HG03442 (cell line): ENCODE measurements around the gene XAF1.
"Not testable (repeated sequence)": the region's sequence is repeated elsewhere in the genome, so short reads cannot be mapped to it uniquely, and the experiment has no call there.

Experiments
- ATAC-seq: cut with Tn5 transposase; IDR thresholded peaks from one replicate; pipeline ENCODE4 v1.9.1; 2021; ENCODE audit warnings: mild to moderate bottlenecking, moderate library complexity; ENCODE audit not compliant: unreplicated experiment

Gene XAF1

DNA sequence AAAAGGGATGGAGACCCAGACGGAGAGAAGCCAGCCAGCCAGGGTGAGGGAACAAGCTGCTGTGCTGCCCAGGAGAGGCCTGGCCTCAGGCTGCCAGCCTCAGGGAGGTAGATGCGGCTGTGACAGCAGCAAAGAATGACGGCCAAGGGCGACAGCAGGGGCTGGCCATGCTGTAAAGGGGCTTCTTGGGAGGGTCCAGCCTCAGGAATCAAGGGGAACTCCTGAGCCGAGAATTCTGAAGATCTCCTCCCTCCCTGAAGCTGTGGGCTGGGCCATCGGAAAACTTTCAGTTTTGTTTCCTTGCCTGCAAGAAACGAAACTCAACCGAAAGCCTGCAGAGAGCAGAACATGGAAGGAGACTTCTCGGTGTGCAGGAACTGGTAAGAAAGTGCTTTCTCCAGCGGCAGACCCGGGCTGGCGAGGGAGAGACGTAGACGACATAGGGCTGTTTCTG lies at the start of gene XAF1:
TSS of gene XAF1 (plus strand) at position 316 of the 454 bp plus-strand sequence. CDS start at position 349, 33 bp downstream.
- no peak for ATAC-seq

DNA sequence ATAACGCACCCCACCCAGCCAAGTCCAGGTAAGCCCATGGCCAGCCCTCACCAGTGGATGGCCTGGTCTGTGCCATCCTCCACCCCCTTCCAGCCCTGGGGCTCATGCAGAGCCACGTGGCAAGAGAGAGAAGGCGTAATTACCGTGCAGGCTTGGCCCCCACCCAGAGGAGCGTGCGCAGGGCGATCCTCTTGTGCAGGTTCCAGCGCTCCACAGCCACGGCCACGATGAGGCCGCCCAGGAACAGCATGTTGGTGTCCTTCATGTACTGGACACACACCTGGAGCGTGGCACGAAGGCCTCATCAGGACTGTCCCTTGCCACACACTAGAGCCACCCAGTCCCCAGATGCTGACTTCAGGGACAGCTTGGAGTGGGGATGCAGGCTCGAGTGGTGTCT lies 49.3 kb upstream of the XAF1 start:
- no peak for ATAC-seq

DNA sequence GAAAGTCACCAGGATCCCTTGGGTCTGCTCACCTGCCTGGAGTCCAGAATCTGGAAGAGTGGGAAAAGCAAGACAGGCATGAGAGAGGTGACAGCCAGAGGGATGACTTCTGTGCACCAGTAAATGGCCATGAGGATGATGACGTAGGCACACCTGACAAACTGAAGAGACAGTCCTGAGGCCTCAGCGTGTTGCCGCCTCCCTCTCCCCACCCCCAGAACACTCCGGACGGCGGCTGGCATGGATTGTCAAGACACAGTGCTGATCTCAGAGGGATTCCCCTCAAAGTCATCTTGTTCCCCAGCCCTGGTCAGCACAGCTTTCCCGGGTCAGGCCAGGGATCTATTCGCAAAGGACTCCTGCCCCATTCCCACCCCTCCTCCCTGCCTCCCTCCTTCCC lies 48.9 kb upstream of the XAF1 start:
- no peak for ATAC-seq

- ATAC-seq = no peak
Observed at GRCh38 chr17:6708357-6708961, 47.4 kb upstream of the XAF1 start.

- ATAC-seq = no peak
Observed at GRCh38 chr17:6710317-6710716, 45.5 kb upstream of the XAF1 start.

DNA sequence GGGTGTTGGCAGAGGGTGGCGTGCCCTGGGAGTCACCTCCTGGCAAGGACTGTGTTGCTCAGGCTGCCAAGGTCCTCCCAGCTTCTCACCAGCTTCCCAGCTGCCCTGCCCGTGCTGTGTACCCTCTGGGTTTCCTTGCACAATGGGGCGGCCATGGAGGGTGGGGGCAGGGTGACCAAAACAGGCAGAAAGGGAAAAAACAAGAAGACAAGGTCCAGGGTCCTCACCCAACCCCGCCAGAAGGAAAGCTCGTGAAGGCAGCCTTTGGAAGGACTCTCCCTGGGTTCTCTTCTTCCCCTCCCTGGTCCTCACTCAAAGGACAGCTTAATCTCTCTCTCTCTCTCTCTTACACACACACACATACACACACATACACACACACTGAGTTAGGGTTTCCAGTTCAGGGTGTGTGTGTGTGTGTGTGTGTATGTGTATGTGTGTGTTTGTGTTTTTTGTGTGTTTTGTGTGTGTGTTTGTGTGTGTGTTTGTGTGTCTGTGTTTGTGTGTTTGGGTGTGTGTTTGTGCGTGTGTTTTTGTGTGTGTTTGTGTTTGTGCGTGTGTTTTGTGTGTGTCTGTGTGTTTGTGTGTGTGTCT lies 44.7 kb upstream of the XAF1 start:
- no peak for ATAC-seq

DNA sequence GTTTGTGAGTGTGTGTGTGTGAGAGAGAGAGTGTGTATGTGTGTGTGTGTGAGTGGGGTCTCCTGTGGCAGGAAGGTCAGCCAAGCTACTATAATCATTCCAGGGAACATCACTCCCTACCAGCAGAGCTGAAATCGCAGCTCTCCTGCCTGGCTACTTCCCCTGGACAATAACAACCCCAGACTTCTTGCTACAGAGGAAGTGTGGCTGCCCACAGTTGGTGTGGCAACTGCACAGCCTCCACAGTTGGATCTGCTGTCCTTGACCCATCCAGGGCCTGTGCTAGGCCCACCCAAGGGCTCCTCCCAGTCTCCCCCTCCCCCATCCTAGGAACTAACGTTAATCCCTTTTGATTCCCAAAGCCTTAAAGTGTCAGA lies 44.2 kb upstream of the XAF1 start:
- no peak for ATAC-seq

DNA sequence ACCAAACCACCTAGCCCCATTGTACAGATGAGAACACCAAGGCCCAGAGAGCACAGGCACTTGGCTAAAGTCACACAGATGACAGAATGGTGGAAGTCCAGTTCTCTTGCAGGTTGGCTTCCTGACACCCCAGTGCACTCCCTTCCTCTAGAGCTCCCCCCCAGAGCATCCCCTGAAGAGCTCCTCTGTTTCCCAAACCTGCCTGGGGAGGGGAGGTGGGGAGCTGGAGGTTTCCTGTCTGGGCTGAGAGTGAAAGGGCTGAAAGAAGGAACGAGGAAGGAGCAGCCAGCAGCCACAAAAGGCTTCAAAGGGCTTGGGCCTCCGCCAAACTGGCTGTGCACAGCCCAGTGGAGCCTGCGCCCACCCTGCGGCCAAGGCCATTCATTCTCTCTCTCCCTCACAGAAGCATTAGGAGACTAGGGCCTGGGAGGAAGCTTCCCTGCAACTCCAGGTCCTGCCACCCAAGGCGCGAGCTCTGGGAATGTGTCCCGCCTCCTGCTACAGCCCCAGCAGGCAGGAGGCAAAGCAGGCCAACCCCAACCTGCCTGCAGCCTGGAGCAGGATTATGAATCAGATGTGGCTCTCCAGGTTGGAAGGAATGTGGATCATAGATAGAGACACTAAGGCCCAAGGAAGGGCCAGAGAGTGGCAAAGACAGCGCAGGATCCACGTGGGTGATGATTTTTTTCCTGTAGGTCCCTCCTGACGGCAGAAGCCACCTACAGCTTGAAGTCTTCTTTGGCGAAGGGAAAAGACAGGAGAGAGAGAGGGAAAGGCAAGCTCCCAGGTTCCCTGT lies 43.6 kb upstream of the XAF1 start:
- no peak for ATAC-seq

- ATAC-seq = no peak
Observed at GRCh38 chr17:6712854-6713129, 43.1 kb upstream of the XAF1 start.

- ATAC-seq = no peak
Observed at GRCh38 chr17:6713130-6713917, 42.5 kb upstream of the XAF1 start, which contains the start of gene SLC13A5. SLC13A5 (minus strand) TSS chr17:6713369; CDS start chr17:6713333, 36 bp downstream.

DNA sequence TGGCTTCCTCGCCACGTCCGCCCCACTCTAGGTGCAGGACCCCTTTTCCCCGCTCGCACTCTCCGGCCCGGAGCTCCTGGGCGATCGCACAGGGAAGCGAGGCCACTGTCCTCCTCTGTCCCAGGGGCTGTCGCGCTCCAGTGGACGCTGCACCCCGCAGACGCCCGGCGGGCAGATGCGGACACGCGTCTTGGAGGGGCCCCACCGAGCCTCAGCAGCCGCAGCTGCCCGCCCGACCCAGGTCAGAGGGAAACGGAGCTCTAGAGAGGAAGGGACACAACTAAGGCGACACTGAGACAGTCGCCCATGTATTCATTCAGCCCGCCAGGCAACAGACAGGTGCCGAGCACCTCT lies 42.0 kb upstream of the XAF1 start:
- no peak for ATAC-seq

- no peak for ATAC-seq
Observed at GRCh38 chr17:6714315-6714874, 41.5 kb upstream of the XAF1 start.

DNA sequence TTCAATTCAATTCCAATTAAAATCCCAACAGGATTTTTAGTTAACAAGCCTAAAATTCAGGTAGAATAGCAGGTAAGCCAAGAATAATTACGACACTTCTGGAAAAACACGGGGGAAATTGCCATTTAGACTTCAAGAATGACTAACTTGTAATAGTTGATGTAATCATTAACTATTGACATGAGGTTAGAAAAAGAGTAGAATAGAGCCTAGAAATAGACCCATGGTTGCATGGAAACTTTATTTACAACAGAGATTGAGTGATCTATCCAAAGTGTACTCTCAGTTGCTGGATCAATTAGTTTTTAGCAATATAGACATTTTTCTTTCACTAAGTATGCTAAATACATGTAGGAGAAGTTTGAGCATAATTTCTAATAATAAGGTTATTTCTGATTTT lies 39.1 kb upstream of the XAF1 start:
- no peak for ATAC-seq

GRCh38 chr17:6721744-6722143 lies 34.1 kb upstream of the XAF1 start:
- no peak for ATAC-seq

DNA sequence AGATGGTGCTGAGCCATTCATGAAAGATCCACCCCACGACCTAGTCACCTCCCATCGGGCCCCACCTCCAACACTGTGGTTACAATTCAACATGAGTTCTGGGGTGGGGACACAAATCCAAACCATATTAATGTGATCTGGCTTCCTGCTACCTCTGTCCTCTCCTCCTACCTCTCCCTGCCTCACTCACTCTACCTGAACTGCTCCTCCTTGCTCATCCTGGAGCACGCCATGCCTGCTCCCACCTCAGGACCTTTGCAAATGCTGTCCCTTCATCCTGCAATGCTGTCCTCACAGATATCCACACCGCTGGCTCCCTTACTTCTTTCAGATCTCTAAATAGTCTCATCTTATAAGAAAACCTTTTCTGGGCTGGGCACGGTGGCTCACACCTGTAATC lies 31.8 kb upstream of the XAF1 start:
- ATAC-seq = no peak

DNA sequence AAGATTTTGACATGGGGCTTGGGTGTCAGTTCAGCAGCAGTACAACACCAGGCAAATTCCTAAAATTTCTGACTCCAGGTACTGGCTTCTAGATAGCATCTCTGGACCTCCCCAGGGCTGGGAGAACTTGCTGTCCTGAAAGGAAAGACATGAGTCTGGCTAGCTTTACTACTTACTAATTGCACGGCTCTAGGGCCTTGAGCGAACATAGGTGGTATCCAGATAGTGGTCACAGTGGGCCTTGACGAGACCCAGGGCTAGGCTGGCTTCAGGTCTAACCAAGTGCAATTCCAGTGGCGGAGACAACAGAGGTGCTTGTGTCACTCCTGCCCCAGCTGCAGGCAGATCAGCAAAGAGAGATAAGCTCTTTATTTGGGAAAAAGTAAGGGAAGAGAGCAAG lies 26.3 kb upstream of the XAF1 start:
- no peak for ATAC-seq

- not testable (repeated sequence) for ATAC-seq
Observed at GRCh38 chr17:6746665-6747064, 9.2 kb upstream of the XAF1 start.

- no peak for ATAC-seq
Observed at GRCh38 chr17:6748617-6749016, 7.2 kb upstream of the XAF1 start.

GRCh38 chr17:6749519-6749918 lies 6.3 kb upstream of the XAF1 start:
- ATAC-seq = no peak

GRCh38 chr17:6752068-6752909 lies 3.6 kb upstream of the XAF1 start:
- no peak for ATAC-seq
